AG08396 (cell line): ENCODE measurements around the gene ATP6V1A.
"Not testable (repeated sequence)": the region's sequence is repeated elsewhere in the genome, so short reads cannot be mapped to it uniquely, and the experiment has no call there.

Experiments used
- DNase-seq: peaks from one replicate; pipeline ENCODE4 v3.0.0; 2012; ENCODE audit warnings: low spot score, mixed read lengths

The ATP6V1A gene

GRCh38 chr3:113828600-113828999, 81.8 kb downstream of the ATP6V1A start:
- DNase-seq = no peak

GRCh38 chr3:113829576-113830354, 82.9 kb downstream of the ATP6V1A start:
- no peak for DNase-seq

DNA sequence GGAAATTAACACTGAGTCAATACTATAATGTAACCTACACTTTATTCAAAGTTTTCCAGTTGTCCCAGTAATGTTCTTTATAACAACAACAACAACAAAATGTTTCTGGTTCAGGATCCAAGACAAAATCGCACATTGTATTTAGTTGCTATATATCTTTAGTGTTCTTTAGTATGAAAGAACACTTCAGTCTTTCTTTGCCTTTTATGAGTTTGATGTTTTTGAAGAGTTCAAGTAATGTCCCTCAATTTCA, 84.2 kb downstream of the ATP6V1A start:
- no peak for DNase-seq

GRCh38 chr3:113832477-113833164, 85.8 kb downstream of the ATP6V1A start:
- no peak for DNase-seq

DNA sequence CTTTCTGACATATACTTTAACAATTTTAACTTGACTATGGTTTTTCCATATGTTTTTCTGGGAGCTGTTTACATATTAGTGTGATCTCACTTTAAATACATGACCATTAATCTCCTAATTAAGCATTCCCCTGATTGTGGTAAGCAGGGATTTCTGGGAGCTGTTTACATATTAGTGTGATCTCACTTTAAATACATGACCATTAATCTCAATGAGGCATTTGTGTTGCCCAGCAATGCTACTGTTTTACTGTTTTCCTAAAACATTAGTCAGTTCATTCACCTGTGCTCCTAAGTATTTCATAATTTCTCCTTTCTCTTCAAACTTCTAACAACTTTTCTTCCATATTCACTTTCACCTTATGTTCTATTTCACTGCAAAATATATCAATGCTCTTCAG, 88.1 kb downstream of the ATP6V1A start:
- no peak for DNase-seq

DNA sequence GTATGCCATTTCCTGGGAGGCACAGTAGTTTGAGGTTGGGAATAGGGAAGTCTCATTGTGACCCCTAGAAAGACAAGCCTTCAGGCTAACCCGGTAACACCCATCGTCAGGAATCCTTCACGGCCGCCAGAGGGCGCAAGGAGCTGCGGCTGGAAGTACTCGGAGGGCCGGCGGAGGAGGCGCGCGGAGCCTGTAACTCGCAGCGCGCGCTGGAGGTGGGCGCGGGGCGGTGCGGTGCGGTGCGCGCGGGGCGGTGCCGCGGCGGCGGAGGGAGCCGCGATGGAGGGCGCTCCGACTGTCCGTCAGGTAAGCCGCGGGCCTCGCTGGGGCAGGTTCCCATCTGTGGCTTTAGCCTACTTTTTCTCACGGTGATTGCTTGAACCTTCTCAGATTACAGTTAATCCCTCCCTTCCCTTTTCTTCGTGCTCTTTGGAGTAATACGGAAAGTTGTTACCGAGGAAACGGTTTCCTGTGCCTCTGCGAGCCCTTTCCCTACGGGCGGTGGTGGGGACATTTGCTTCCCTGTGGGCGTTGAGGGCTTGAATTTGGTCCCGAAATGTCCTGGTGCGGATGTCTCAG, 91.9 kb downstream of the ATP6V1A start, which contains the start of gene GRAMD1C:
GRAMD1C (plus strand) TSS at position 158 of the 579 bp plus-strand sequence; CDS start at position 280, 122 bp downstream.
- DNase-seq = peak; percentile 90

DNA sequence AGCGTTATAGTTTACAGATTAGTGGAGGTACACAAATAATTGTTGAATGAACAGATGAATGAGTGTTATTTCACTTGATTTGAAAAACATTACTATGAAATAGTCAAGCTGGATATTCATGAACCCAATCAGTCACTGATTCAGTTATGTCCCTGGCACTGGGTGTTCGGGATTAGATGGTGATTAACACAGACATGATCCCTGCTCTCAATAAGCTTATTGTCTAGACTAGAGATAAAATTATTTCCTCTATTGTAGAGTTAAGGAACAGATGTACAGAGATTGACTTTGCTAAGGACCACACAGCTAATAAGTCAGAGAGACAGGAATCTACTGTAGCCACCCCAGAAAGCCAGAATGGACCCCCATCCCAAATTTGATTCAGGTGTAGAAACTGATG, 92.7 kb downstream of the ATP6V1A start:
- DNase-seq = no peak

- peak; percentile 56 for DNase-seq
These were observed 97.9 kb downstream of the ATP6V1A start for GRCh38 chr3:113844622-113845222.

GRCh38 chr3:113847247-113847646, 100.4 kb downstream of the ATP6V1A start:
- DNase-seq = no peak

DNA sequence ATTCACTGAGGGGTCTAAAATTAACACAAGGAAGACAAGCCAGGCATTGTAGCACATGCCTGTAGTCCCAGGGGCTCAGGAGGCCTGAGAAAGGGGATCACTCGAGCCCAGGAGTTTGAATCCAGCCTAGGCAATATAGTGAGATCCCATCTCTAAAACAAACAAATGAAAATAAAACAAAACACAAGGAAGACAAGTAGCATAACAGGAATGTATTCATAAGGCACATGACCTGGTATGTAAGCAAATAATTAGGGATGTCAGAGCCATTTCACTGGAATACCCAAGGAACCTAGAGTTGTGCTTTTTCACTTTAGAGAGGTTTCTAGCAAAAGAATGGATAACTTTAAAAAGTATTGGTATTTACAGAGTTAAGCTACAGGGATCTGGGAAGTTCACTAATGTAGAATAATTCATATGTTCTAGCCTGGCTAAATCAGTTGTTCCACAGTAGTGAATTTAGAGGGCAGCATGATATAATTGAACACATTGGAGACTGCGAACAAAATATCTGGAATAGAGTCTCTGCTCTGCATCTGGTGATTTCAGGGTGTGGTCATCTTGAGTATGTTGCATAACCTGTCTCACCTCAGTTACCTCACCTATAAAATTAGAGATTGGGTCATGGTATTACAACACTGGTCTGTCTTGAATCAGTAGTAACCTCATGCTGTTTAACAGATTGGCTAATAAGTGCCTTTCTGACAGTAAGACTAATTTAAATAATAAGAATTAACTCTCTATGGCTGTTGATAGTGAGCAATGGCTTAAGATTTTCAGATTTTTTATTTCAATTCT, 101.0 kb downstream of the ATP6V1A start:
- DNase-seq = no peak

DNA sequence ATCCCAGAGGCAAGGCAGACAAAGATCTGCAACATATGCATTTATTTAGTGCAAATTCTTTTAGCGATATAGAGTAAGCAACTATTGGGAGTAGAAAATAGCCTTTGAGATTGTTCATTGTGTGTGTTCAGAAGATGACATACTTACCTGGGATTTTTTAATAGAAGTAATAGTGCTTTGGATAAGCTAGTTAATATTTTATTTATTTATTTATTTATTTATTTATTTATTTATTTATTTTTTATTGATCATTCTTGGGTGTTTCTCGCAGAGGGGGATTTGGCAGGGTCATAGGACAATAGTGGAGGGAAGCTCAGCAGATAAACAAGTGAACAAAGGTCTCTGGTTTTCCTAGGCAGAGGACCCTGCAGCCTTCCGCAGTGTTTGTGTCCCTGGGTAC, 102.2 kb downstream of the ATP6V1A start:
- DNase-seq = not testable (repeated sequence)

GRCh38 chr3:113849841-113850240, 103.0 kb downstream of the ATP6V1A start:
- not testable (repeated sequence) for DNase-seq

DNA sequence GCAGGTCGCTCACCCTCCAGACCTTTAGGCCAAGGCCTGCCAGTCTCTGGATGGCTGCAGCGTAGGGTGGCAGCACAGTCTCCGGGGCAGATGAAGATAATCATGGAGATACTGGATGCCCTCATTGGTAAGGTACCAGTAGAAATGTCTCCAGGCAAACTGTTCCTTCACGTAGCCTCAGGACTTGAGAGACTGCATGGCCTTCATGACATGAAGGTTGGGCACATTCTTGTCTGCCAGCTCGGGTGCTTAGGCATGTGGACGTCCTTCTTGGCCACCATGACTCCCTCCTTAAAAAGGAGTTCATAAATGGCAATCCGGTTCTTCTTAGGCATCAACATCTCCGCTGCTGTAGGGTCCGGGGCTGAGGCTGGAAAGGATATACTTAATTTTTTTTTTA, 103.6 kb downstream of the ATP6V1A start:
- not testable (repeated sequence) for DNase-seq

DNA sequence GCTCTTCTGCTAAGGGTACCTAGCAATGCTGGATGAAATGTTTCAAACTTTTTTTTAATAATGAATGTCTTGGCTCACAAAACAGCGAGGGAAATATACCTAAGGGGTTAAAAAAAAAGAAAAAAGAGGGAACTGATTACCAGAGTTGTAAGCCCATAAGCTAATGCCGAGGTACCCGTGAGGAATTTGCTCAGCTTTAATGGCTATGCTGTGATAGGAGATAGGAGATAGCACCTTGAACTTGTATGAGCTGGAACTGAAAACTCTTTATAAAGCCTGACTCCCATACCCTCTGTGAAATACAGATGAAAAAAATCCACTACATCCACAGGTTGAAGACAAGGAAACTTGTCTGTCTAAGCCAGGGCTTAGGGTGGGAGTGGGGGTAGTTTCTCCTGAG, 105.7 kb downstream of the ATP6V1A start:
- DNase-seq = no peak
